Lower leg skin (tissue), 4 donors: ENCODE results near the gene ABCA3. TPM values are rescaled to one million over a fixed set of nuclear protein-coding genes. Genes with fewer than 3 reads are reported as not detected.

Source experiments
- DNase-seq, 2 donors: peaks; one replicate each; pipeline ENCODE4 v3.0.0-alpha.2; 2019; ENCODE audit warnings: low spot score in 2 of 2
- H3K4me3 ChIP-seq: fragments of 200-600 bp; sonication (generic); 2 replicates; pipeline ENCODE4 v1.5.1; 2017; ENCODE audit warnings: mild to moderate bottlenecking, low read depth; ENCODE audit not compliant: poor library complexity, severe bottlenecking
- CTCF ChIP-seq, 3 donors: fragments of 450-650 bp; IDR thresholded peaks; one replicate each; pipeline ENCODE4 v1.5.1; 2016; ENCODE audit warnings: antibody characterized with exemption in 3 of 3, mild to moderate bottlenecking in 3 of 3, moderate library complexity in 2 of 3
- POLR2A ChIP-seq, 2 donors: fragments of 450-650 bp; IDR thresholded peaks; one replicate each; pipeline ENCODE4 v1.6.1; 2016 to 2017; ENCODE audit warnings: antibody characterized with exemption in 2 of 2, mild to moderate bottlenecking in 1 of 2, moderate library complexity in 1 of 2
- WGBS, 2 donors: methylation state at CpG; one replicate each; pipeline ENCODE4 v1.1.5; 2018; 5-methylcytosine and 5-hydroxymethylcytosine counted together
- intact Hi-C: fragments of 100-400 bp; cut with DNase I; formaldehyde crosslinking; loops from one replicate; pipeline ENCODE4 v1.15.0; 2023; ENCODE audit warnings: low total_unique reads
- total RNA-seq, 4 donors: library from RNA; depleted of rRNA; stranded (reverse); fragments of >200 nt; gene quantifications; one replicate each; pipeline ENCODE4 v1.1.0, GENCODE V29; 2016

The ABCA3 gene
- total RNA-seq, 4 donors from 2014 or later, result 5.4 to 10.3 (median 9.5) TPM

GRCh38 chr16:2385190-2385836 is 44.8 kb upstream of the ABCA3 start:
- WGBS, 2 donors, result 49 to 51% methylated on average over 3 of the region's 3 CpGs
- no peak for DNase-seq
- no peak overlapping the region for H3K4me3 ChIP-seq
- intact Hi-C loops, result no loop called here
- TF ChIP-seq POLR2A (IDR thresholded peaks at IDR 0.05) (no peak), CTCF (IDR thresholded peaks at IDR 0.05) (no peak)

GRCh38 chr16:2384426-2384825 is 43.9 kb upstream of the ABCA3 start:
- WGBS, 2 donors, result 11 to 13% methylated on average over 2 of the region's 2 CpGs
- TF ChIP-seq CTCF (IDR thresholded peaks at IDR 0.05), result no peak
- no peak for TF ChIP-seq POLR2A (IDR thresholded peaks at IDR 0.05)
- intact Hi-C loops, result no loop called here

GRCh38 chr16:2383501-2383900 is 43.0 kb upstream of the ABCA3 start:
- WGBS, 2 donors, result 93 to 97% methylated on average over 1 of the region's 1 CpG
- DNase-seq, result no peak
- intact Hi-C loops, result no loop called here
- TF ChIP-seq CTCF (IDR thresholded peaks at IDR 0.05) (no peak), POLR2A (IDR thresholded peaks at IDR 0.05) (no peak)
- no peak overlapping the region for H3K4me3 ChIP-seq

More at GRCh38 chr16:2384426-2384825, 43.9 kb upstream of the ABCA3 start:
- no peak overlapping the region for H3K4me3 ChIP-seq
- DNase-seq, result no peak

GRCh38 chr16:2374644-2375043 is 34.1 kb upstream of the ABCA3 start:
- no peak overlapping the region for H3K4me3 ChIP-seq
- intact Hi-C loops, result loop anchor here (2.0 kb wide), 1 partner anchor 76 kb away; no protein-coding TSS in a partner anchor
- TF ChIP-seq CTCF (IDR thresholded peaks at IDR 0.05) (no peak), POLR2A (IDR thresholded peaks at IDR 0.05) (no peak)
- WGBS, 2 donors, result 61 to 65% methylated on average over 3 of the region's 3 CpGs
- no peak for DNase-seq

GRCh38 chr16:2373176-2373575 is 32.6 kb upstream of the ABCA3 start:
- DNase-seq, result no peak
- intact Hi-C loops, result no loop called here
- H3K4me3 ChIP-seq, result no peak overlapping the region
- WGBS, 2 donors, result 90 to 91% methylated on average over 4 of the region's 4 CpGs
- TF ChIP-seq POLR2A (IDR thresholded peaks at IDR 0.05) (no peak), CTCF (IDR thresholded peaks at IDR 0.05) (no peak)

GRCh38 chr16:2372684-2373083 is 32.2 kb upstream of the ABCA3 start:
- TF ChIP-seq POLR2A (IDR thresholded peaks at IDR 0.05) (no peak), CTCF (IDR thresholded peaks at IDR 0.05) (no peak)
- 81 to 90% methylated on average over 4 of the region's 4 CpGs for WGBS, 2 donors
- DNase-seq, result no peak
- intact Hi-C loops, result no loop called here
- no peak overlapping the region for H3K4me3 ChIP-seq
